CD14-positive monocyte (primary cell): ENCODE measurements around the gene IZUMO1. TPM values are rescaled to one million over a fixed set of nuclear protein-coding genes. Genes with fewer than 3 reads are reported as not detected.

Source experiments
- DNase-seq, 3 donors: peaks; one replicate each; pipeline ENCODE4 v3.0.0-alpha.2; 2011 to 2022
- H2AFZ ChIP-seq: 2 replicates; pipeline ENCODE4 v1.6.0; 2012; ENCODE audit warnings: mild to moderate bottlenecking, low read depth, low read length, inconsistent platforms; ENCODE audit not compliant: insufficient read depth, poor library complexity, severe bottlenecking
- H3K27ac ChIP-seq, 2 donors: 1 replicate in 1 of 2; 2 replicates in 1 of 2; pipeline ENCODE4 v1.5.1; 2012 to 2013; ENCODE audit warnings: low read length in 2 of 2, control low read depth in 1 of 2, inconsistent platforms in 1 of 2, low read depth in 1 of 2, mild to moderate bottlenecking in 1 of 2
- H3K27me3 ChIP-seq, 2 donors: one replicate each; pipeline versions ENCODE4 v1.6.0 to v1.6.1; 2011 to 2013; ENCODE audit warnings: low read length in 2 of 2; ENCODE audit not compliant: control insufficient read depth in 2 of 2, insufficient read depth in 2 of 2
- H3K36me3 ChIP-seq, 2 donors: replicated peaks in 1 of 2; 1 replicate in 1 of 2; 2 replicates in 1 of 2; pipeline versions ENCODE4 v1.5.1 to v1.6.1; 2012 to 2013; ENCODE audit warnings: low read length in 2 of 2, control low read depth in 1 of 2, inconsistent platforms in 1 of 2, mild to moderate bottlenecking in 1 of 2; ENCODE audit not compliant: insufficient read depth in 2 of 2, control insufficient read depth in 1 of 2
- H3K4me1 ChIP-seq, 2 donors: 1 replicate in 1 of 2; 2 replicates in 1 of 2; pipeline versions ENCODE4 v1.5.1 to v1.6.1; 2012 to 2013; ENCODE audit warnings: low read length in 2 of 2, control low read depth in 1 of 2, inconsistent platforms in 1 of 2, mild to moderate bottlenecking in 1 of 2, moderate library complexity in 1 of 2; ENCODE audit not compliant: insufficient read depth in 2 of 2, control insufficient read depth in 1 of 2
- H3K4me2 ChIP-seq: replicated peaks from 2 replicates; pipeline ENCODE3; 2012; ENCODE audit warnings: low read length, moderate library complexity, mild to moderate bottlenecking; ENCODE audit not compliant: poor library complexity, severe bottlenecking; ENCODE audit errors: extremely low read depth
- H3K4me3 ChIP-seq, 3 experiments: fragments of 200-600 bp in 1 of 3; sonication (generic) in 1 of 3; replicated peaks in 1 of 3; 1 replicate in 2 of 3; 2 replicates in 1 of 3; pipeline ENCODE4 v1.5.1; 2011 to 2013; ENCODE audit warnings: low read length in 3 of 3, mild to moderate bottlenecking in 3 of 3, control low read depth in 2 of 3, low read depth in 2 of 3, inconsistent platforms in 1 of 3, moderate library complexity in 1 of 3
- H3K79me2 ChIP-seq: 2 replicates; pipeline ENCODE4 v1.6.0; 2012; ENCODE audit warnings: mild to moderate bottlenecking, control low read depth, inconsistent platforms, low read length, moderate library complexity; ENCODE audit not compliant: insufficient read depth
- H3K9ac ChIP-seq: 2 replicates; pipeline ENCODE4 v1.6.0; 2017; ENCODE audit warnings: low read length, mild to moderate bottlenecking; ENCODE audit not compliant: insufficient read depth, poor library complexity, severe bottlenecking
- H3K9me3 ChIP-seq, 2 donors: replicated peaks in 1 of 2; 1 replicate in 1 of 2; 2 replicates in 1 of 2; pipeline versions ENCODE4 v1.5.1 to v1.6.1; 2012 to 2013; ENCODE audit warnings: low read length in 2 of 2, control low read depth in 1 of 2; ENCODE audit not compliant: control insufficient read depth in 1 of 2, insufficient read depth in 1 of 2
- H4K20me1 ChIP-seq: 2 replicates; pipeline ENCODE4 v1.6.0; 2012; ENCODE audit warnings: mild to moderate bottlenecking, low read length, control low read depth, moderate library complexity; ENCODE audit not compliant: insufficient read depth
- H3K27ac Mint-ChIP-seq, 7 donors: one replicate each; pipeline ENCODE4 v1.8.0; 2020; ENCODE audit warnings: mild to moderate bottlenecking in 7 of 7, mixed read lengths in 7 of 7, moderate library complexity in 6 of 7, inconsistent platforms in 2 of 7
- H3K27me3 Mint-ChIP-seq, 3 donors: one replicate each; pipeline ENCODE4 v1.8.0; 2021 to 2022; ENCODE audit warnings: low read depth in 3 of 3, mild to moderate bottlenecking in 3 of 3, mixed read lengths in 3 of 3, moderate library complexity in 3 of 3, inconsistent platforms in 1 of 3
- H3K36me3 Mint-ChIP-seq, 2 donors: one replicate each; pipeline ENCODE4 v1.8.0; 2020; ENCODE audit warnings: mixed read lengths in 2 of 2, inconsistent platforms in 1 of 2, mild to moderate bottlenecking in 1 of 2
- H3K4me1 Mint-ChIP-seq: one replicate; pipeline ENCODE4 v1.8.0; 2020; ENCODE audit warnings: mild to moderate bottlenecking, mixed read lengths
- H3K4me3 Mint-ChIP-seq, 2 donors: one replicate each; pipeline ENCODE4 v1.8.0; 2020; ENCODE audit warnings: mild to moderate bottlenecking in 2 of 2, mixed read lengths in 2 of 2, moderate library complexity in 1 of 2
- H3K9me3 Mint-ChIP-seq, 7 donors: one replicate each; pipeline ENCODE4 v1.8.0; 2020 to 2022; ENCODE audit warnings: mixed read lengths in 7 of 7, mild to moderate bottlenecking in 6 of 7, moderate library complexity in 6 of 7, inconsistent platforms in 2 of 7
- WGBS: methylation state at CpG from one replicate; pipeline ENCODE4 v1.1.5; 2013; ENCODE audit warnings: missing lambda C conversion rate; ENCODE audit not compliant: insufficient coverage; 5-methylcytosine and 5-hydroxymethylcytosine counted together
- intact Hi-C, 2 donors: fragments of 100-400 bp; cut with micrococcal nuclease; formaldehyde crosslinking; loops; one replicate each; pipeline versions ENCODE4 v1.15.0 to v1.15.1; 2023
- polyA plus RNA-seq, 3 donors: library from polyadenylated mRNA; depleted of rRNA in 1 of 3; unstranded in 2 of 3; stranded (reverse) in 1 of 3; fragments of 300-500 nt in 2 of 3; fragments of >200 nt in 1 of 3; fragmentation: Illumina TruSeq in 2 of 3; gene quantifications; 1 replicate in 2 of 3; 2 replicates in 1 of 3; pipeline ENCODE4 v1.2.3, GENCODE V29; 2012 to 2021
- TF ChIP-seq, protein P1 (sequence below): fragments of 200-600 bp; IDR thresholded peaks from one replicate; pipeline ENCODE4 v1.8.0; 2022; ENCODE audit warnings: antibody characterized with exemption, mild to moderate bottlenecking

The IZUMO1 gene
- polyA plus RNA-seq, 3 donors = not detected

DNA sequence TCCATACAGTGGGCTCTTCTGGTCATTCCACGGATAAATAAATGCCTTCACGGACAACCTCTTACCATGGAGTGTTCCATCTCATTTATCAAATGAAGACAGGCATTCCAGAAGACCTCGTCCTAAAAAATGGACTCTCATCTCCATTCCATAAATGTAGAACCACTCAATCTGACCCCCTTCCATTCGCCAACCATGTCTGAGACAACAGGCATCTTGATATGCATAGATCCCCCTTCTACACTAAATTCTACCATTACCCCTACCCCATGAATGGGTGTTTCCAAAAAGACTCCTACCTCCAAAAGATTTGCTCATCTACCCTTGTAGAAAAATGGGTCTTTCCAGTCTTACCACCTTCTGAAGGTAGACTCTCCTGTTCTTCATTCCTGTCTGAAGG is 15.3 kb downstream of the IZUMO1 start:
- no peaks in the 10 kb centered on the region for H3K36me3 ChIP-seq
- H3K9me3 Mint-ChIP-seq = peaks cover 10 to 44% (median 33%) of the 10 kb centered on the region in 7 donors
- H3K36me3 Mint-ChIP-seq = peaks cover under 1 to 6% of the 10 kb centered on the region in 2 donors
- TF ChIP-seq, protein P1, sequence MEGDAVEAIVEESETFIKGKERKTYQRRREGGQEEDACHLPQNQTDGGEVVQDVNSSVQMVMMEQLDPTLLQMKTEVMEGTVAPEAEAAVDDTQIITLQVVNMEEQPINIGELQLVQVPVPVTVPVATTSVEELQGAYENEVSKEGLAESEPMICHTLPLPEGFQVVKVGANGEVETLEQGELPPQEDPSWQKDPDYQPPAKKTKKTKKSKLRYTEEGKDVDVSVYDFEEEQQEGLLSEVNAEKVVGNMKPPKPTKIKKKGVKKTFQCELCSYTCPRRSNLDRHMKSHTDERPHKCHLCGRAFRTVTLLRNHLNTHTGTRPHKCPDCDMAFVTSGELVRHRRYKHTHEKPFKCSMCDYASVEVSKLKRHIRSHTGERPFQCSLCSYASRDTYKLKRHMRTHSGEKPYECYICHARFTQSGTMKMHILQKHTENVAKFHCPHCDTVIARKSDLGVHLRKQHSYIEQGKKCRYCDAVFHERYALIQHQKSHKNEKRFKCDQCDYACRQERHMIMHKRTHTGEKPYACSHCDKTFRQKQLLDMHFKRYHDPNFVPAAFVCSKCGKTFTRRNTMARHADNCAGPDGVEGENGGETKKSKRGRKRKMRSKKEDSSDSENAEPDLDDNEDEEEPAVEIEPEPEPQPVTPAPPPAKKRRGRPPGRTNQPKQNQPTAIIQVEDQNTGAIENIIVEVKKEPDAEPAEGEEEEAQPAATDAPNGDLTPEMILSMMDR = no peak
- intact Hi-C loops = no loop called here
- H3K27ac ChIP-seq = no peak overlapping the region
- H3K27ac Mint-ChIP-seq = no peak overlapping the region
- no peaks in the 10 kb centered on the region for H3K27me3 ChIP-seq
- no peaks in the 10 kb centered on the region for H4K20me1 ChIP-seq
- H3K4me1 Mint-ChIP-seq = peaks cover 7% of the 10 kb centered on the region
- H3K27me3 Mint-ChIP-seq = peaks cover 12 to 30% (median 13%) of the 10 kb centered on the region in 3 donors
- H3K4me3 ChIP-seq = no peak overlapping the region
- WGBS = 94% methylated on average over 2 of the region's 4 CpGs
- DNase-seq = no peak
- no peak overlapping the region for H3K4me2 ChIP-seq
- no peaks in the 10 kb centered on the region for H3K79me2 ChIP-seq
- peaks cover 2 to 3% of the 10 kb centered on the region in 2 donors for H3K4me1 ChIP-seq
- peaks cover 3 to 27% of the 10 kb centered on the region in 2 donors for H3K9me3 ChIP-seq
- H2AFZ ChIP-seq = no peak overlapping the region
- H3K9ac ChIP-seq = no peak overlapping the region
- peak overlapping the region in 1 of 2 donors; percentile 32 for H3K4me3 Mint-ChIP-seq

DNA sequence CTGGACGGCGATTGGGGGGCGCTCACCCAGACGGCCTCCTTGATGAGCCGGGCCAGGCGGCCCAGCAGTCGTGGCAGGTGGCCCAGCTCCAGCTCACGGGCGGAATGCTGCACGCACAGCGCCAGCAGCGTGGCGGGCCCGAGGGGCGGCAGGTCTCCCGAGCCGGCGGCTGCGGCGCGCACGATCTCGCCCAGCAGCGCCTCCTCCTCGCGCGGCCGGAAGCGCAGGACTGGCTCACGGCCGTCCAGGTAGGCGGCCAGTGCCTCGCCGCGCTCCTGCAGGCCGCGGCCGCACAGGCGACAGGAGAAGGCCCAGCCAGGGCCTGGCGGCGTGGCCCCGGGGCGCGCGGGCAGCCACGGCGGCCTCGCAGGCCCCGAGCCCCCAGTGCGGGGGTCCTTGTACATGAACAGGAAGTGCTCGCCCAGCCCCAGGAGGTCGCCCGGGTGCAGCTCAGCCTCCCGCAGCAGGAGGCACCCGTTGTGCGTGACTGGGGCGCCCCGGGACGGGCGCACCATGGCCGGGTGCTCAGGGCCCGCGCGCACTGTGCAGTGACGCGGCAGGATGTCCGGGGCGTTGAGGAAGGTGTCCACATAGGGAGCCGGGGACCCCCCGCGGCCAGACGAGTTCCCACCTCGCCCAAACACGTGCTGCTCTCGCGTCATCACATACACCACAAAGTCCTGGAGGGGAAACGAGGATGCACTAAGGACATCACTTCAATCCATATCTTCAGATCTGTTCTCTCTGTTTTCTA is 17.6 kb downstream of the IZUMO1 start:
- peaks cover 20% of the 10 kb centered on the region for H3K4me1 Mint-ChIP-seq
- H3K9ac ChIP-seq = no peak overlapping the region
- H3K36me3 ChIP-seq = no peaks in the 10 kb centered on the region
- H3K79me2 ChIP-seq = no peaks in the 10 kb centered on the region
- intact Hi-C loops = no loop called here
- no peak overlapping the region for H3K27ac ChIP-seq
- no peak overlapping the region for H2AFZ ChIP-seq
- no peak overlapping the region for H3K27ac Mint-ChIP-seq
- H3K4me3 ChIP-seq = no peak overlapping the region
- peaks cover 24 to 60% (median 51%) of the 10 kb centered on the region in 7 donors for H3K9me3 Mint-ChIP-seq
- H4K20me1 ChIP-seq = no peaks in the 10 kb centered on the region
- H3K27me3 Mint-ChIP-seq = peaks cover 13 to 25% (median 15%) of the 10 kb centered on the region in 3 donors
- peaks cover 13 to 47% of the 10 kb centered on the region in 2 donors for H3K9me3 ChIP-seq
- peaks cover 2 to 18% of the 10 kb centered on the region in 2 donors for H3K36me3 Mint-ChIP-seq
- no peak overlapping the region for H3K4me2 ChIP-seq
- 95% methylated on average over 67 of the region's 77 CpGs for WGBS
- H3K27me3 ChIP-seq = no peaks in the 10 kb centered on the region
- no peak for DNase-seq
- H3K4me3 Mint-ChIP-seq = no peak overlapping the region
- TF ChIP-seq, protein P1 = no peak
- H3K4me1 ChIP-seq = peaks cover 16 to 22% of the 10 kb centered on the region in 2 donors
